ENCODE measurements around the gene SETD3. TPM values are rescaled to one million over a fixed set of nuclear protein-coding genes. Genes with fewer than 3 reads are reported as not detected.

Gene SETD3
- total and polyA plus RNA-seq, 2 experiments from 2014 or later = 40.7 to 68.0 TPM

- Histone ChIP-seq H3K27me3 (ENCODE audit: insufficient read depth) (no peaks in the 10 kb centered on the region), H3K4me3 (no peak overlapping the region), H2AFZ (no peak overlapping the region), H3K27ac (ENCODE audit: low read depth) (no peak overlapping the region), H3K79me2 (replicated peaks; ENCODE audit: insufficient read depth) (peaks cover 36% of the 10 kb centered on the region), H3K36me3 (ENCODE audit: insufficient read depth) (peaks cover 10% of the 10 kb centered on the region; the same call in 1 of the 2 replicates), H3K9me2 (ENCODE audit: insufficient read depth) (no peaks in the 10 kb centered on the region), H3K4me2 (no peak overlapping the region), H4K20me1 (replicated peaks; ENCODE audit: insufficient read depth) (peaks cover 10% of the 10 kb centered on the region), H3F3A (replicated peaks; ENCODE audit: low read depth) (peaks cover 3% of the 10 kb centered on the region; the same call in 1 of the 2 replicates), H3K4me1 (ENCODE audit: insufficient read depth) (peaks cover 29% of the 10 kb centered on the region)
- Mint-ChIP-seq H3K36me3 (ENCODE audit: low read depth) (peaks cover 23% of the 10 kb centered on the region), H3K4me1 (peaks cover 38% of the 10 kb centered on the region), H3K27me3 (ENCODE audit: insufficient read depth, low read depth, poor library complexity) (peaks cover 6% of the 10 kb centered on the region), H3K4me3 (no peak overlapping the region), H3K27ac (peak overlapping the region; percentile 39; the same call in 1 of the 2 replicates), H3K9me3 (no peaks in the 10 kb centered on the region)
- ATAC-seq = no peak
- no peak for DNase-seq (ENCODE audit: low spot score)
- TF ChIP-seq EZH2 (IDR thresholded peaks at IDR 0.05; ENCODE audit: low read depth, unreplicated experiment) (no peak), ZNF331 (CRISPR knock-in tag; IDR thresholded peaks at IDR 0.05; ENCODE audit: low read depth) (no peak), JUNB (IDR thresholded peaks at IDR 0.05; ENCODE audit: unreplicated experiment) (no peak), NANOG (IDR thresholded peaks at IDR 0.05; ENCODE audit: borderline replicate concordance) (no peak), CTCF (conservative IDR thresholded peaks at IDR 0.05; ENCODE audit: low read depth in 2 of 2) (no peak), ETS1 (IDR thresholded peaks at IDR 0.05) (no peak), POLR2AphosphoS5 (IDR thresholded peaks at IDR 0.05; ENCODE audit: low read depth) (no peak), EZH2phosphoT487 (IDR thresholded peaks at IDR 0.05; ENCODE audit: unreplicated experiment) (no peak), REST (IDR thresholded peaks at IDR 0.05; ENCODE audit: unreplicated experiment) (no peak), STAT1 (IDR thresholded peaks at IDR 0.05; ENCODE audit: unreplicated experiment) (no peak), ZNF462 (CRISPR knock-in tag; IDR thresholded peaks at IDR 0.05) (no peak), ZNF114 (CRISPR knock-in tag; IDR thresholded peaks at IDR 0.05) (no peak)
Observed at GRCh38 chr14:99461411-99462085, 19.1 kb downstream of the SETD3 start.
